ENCODE measurements around the gene CDH4.

Gene CDH4

GRCh38 chr20:61889659-61890058 is 637.6 kb downstream of the CDH4 start:
- no peak for DNase-seq (ENCODE audit: low spot score)
- TF ChIP-seq CTCF (IDR thresholded peaks at IDR 0.05; ENCODE audit: extremely low read depth, missing control alignments), result no peak

GRCh38 chr20:61890210-61890609 is 638.1 kb downstream of the CDH4 start:
- no peak for TF ChIP-seq CTCF (IDR thresholded peaks at IDR 0.05; ENCODE audit: extremely low read depth, missing control alignments)
- no peak for DNase-seq (ENCODE audit: low spot score)

GRCh38 chr20:61891476-61891875 is 639.4 kb downstream of the CDH4 start:
- DNase-seq (ENCODE audit: low spot score), result no peak
- no peak for TF ChIP-seq CTCF (IDR thresholded peaks at IDR 0.05; ENCODE audit: extremely low read depth, missing control alignments)

GRCh38 chr20:61891916-61892649 is 640.0 kb downstream of the CDH4 start:
- no peak for TF ChIP-seq CTCF (IDR thresholded peaks at IDR 0.05; ENCODE audit: extremely low read depth, missing control alignments)
- DNase-seq (ENCODE audit: low spot score), result no peak

GRCh38 chr20:61895016-61895415 is 643.0 kb downstream of the CDH4 start:
- no peak for TF ChIP-seq CTCF (IDR thresholded peaks at IDR 0.05; ENCODE audit: extremely low read depth, missing control alignments)
- no peak for DNase-seq (ENCODE audit: low spot score)

- DNase-seq (ENCODE audit: low spot score), result no peak
Observed at GRCh38 chr20:61895686-61896057, 643.6 kb downstream of the CDH4 start.

More at GRCh38 chr20:61895686-61896057, 643.6 kb downstream of the CDH4 start:
- TF ChIP-seq CTCF (IDR thresholded peaks at IDR 0.05; ENCODE audit: extremely low read depth, missing control alignments), result no peak

Data from GM20000 (cell line).